ENCODE measurements around the gene SRP14. TPM values are rescaled to one million over a fixed set of nuclear protein-coding genes. Genes with fewer than 3 reads are reported as not detected.

The SRP14 gene
- total and polyA plus RNA-seq, 9 of the 15 experiments (the other 6 are each of a cell fraction or from before 2014, with no cell fraction given): 161 to 1,097 (median 402) TPM

DNA sequence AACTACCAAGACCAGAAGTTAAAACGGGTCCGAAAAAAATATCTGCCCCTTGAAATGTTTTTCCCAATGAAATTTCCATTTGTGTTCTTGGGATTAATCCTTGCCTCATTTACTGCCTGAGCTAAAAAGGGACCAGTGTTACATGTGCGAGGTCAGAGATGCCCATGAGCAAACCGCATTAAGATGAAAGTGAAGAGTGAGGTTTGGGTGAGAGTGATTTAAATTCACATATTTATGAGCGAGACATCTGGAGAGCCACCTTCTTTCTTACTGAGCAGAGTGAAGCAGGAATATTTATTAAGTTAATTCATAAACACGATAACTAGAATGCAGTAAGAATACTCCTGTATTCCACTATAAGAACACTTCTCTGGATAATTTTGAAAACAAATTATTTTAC is 41.3 kb downstream of the SRP14 start (continued):
- TF ChIP-seq, protein P1, sequence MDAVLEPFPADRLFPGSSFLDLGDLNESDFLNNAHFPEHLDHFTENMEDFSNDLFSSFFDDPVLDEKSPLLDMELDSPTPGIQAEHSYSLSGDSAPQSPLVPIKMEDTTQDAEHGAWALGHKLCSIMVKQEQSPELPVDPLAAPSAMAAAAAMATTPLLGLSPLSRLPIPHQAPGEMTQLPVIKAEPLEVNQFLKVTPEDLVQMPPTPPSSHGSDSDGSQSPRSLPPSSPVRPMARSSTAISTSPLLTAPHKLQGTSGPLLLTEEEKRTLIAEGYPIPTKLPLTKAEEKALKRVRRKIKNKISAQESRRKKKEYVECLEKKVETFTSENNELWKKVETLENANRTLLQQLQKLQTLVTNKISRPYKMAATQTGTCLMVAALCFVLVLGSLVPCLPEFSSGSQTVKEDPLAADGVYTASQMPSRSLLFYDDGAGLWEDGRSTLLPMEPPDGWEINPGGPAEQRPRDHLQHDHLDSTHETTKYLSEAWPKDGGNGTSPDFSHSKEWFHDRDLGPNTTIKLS (IDR thresholded peaks at IDR 0.05; ENCODE audit: borderline replicate concordance, low read depth): no peak

DNA sequence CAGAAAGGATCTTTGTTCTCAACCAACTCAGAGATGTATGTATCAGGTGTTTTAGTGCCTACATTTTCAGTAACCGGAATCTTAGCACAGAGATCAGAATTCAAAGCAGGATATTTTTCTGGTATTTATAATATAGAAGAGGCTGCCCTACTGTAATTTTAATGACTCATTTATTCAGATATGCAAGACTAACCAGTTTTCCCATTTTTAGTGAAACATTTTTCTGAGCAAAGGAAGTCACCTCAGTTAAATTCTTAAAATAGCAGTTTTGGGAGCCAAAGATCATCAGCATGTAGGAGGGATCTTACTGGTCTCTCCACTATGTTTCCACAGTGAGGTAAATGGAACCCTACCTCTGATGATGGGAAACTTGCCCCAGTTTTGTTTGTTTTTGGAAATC is 42.0 kb downstream of the SRP14 start:
- Histone ChIP-seq H3K27ac (ENCODE audit: extremely low read depth, low read depth, low read length) (no peak overlapping the region), H3K79me2 (ENCODE audit: control insufficient read depth, insufficient read depth, low read length) (no peaks in the 10 kb centered on the region), H3K9ac (ENCODE audit: insufficient read depth in 1 of 2, low read depth in 2 of 2, low read length in 2 of 2) (no peak overlapping the region), H3K36me3 (ENCODE audit: control insufficient read depth, insufficient read depth, low read length) (peaks cover 39% of the 10 kb centered on the region; the same call in 2 of the 3 replicates), H3K9me1 (ENCODE audit: control insufficient read depth, insufficient read depth, low read length) (no peaks in the 10 kb centered on the region), H4K20me1 (replicated peaks; ENCODE audit: control insufficient read depth, insufficient read depth, low read length) (no peaks in the 10 kb centered on the region), H3K27me3 (ENCODE audit: control insufficient read depth in 2 of 2, insufficient read depth in 2 of 2, low read length in 2 of 2) (no peaks in the 10 kb centered on the region), H2AFZ (ENCODE audit: low read depth, low read length) (no peak overlapping the region), H3K4me2 (ENCODE audit: insufficient read depth, low read length) (no peak overlapping the region), H3K4me3 (no peak overlapping the region), H3K9me3 (replicated peaks; ENCODE audit: control insufficient read depth, insufficient read depth, low read depth, low read length) (no peaks in the 10 kb centered on the region), H3K4me1 (replicated peaks in 1 of 2; ENCODE audit: control insufficient read depth in 2 of 2, insufficient read depth in 2 of 2, low read length in 2 of 2) (no peaks in the 10 kb centered on the region)
- BruUV-seq (replicated peaks): no TSS peak
- intact Hi-C loops (cut with micrococcal nuclease): no loop called here
- FAIRE-seq: no peak
- POLR2A ChIA-PET: no interaction called here
- no peak for ATAC-seq
- no peak for DNase-seq (ENCODE audit: extremely low read depth in 1 of 4, low spot score in 3 of 4)
- WGBS (ENCODE audit: insufficient coverage, low coverage, missing lambda C conversion rate): 100% methylated on average over 1 of the region's 1 CpG
- CTCF ChIA-PET (ENCODE audit: low intra/inter-chr PET ratio): no interaction called here
- in situ Hi-C loops (cut with MboI): no loop called here
- TF ChIP-seq YBX1 (IDR thresholded peaks at IDR 0.05): no peak
- no peak for TF ChIP-seq ATF1 (CRISPR knock-in tag; IDR thresholded peaks at IDR 0.05)
- no peak for TF ChIP-seq ATF1 (tag; IDR thresholded peaks at IDR 0.05)
- TF ChIP-seq, protein P2, sequence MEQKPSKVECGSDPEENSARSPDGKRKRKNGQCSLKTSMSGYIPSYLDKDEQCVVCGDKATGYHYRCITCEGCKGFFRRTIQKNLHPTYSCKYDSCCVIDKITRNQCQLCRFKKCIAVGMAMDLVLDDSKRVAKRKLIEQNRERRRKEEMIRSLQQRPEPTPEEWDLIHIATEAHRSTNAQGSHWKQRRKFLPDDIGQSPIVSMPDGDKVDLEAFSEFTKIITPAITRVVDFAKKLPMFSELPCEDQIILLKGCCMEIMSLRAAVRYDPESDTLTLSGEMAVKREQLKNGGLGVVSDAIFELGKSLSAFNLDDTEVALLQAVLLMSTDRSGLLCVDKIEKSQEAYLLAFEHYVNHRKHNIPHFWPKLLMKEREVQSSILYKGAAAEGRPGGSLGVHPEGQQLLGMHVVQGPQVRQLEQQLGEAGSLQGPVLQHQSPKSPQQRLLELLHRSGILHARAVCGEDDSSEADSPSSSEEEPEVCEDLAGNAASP (IDR thresholded peaks at IDR 0.05): no peak
- TF ChIP-seq, protein P3, sequence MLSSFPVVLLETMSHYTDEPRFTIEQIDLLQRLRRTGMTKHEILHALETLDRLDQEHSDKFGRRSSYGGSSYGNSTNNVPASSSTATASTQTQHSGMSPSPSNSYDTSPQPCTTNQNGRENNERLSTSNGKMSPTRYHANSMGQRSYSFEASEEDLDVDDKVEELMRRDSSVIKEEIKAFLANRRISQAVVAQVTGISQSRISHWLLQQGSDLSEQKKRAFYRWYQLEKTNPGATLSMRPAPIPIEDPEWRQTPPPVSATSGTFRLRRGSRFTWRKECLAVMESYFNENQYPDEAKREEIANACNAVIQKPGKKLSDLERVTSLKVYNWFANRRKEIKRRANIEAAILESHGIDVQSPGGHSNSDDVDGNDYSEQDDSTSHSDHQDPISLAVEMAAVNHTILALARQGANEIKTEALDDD (IDR thresholded peaks at IDR 0.05): no peak
- TF ChIP-seq, protein P1 (IDR thresholded peaks at IDR 0.05; ENCODE audit: borderline replicate concordance, low read depth): no peak
- TF ChIP-seq, protein P4, sequence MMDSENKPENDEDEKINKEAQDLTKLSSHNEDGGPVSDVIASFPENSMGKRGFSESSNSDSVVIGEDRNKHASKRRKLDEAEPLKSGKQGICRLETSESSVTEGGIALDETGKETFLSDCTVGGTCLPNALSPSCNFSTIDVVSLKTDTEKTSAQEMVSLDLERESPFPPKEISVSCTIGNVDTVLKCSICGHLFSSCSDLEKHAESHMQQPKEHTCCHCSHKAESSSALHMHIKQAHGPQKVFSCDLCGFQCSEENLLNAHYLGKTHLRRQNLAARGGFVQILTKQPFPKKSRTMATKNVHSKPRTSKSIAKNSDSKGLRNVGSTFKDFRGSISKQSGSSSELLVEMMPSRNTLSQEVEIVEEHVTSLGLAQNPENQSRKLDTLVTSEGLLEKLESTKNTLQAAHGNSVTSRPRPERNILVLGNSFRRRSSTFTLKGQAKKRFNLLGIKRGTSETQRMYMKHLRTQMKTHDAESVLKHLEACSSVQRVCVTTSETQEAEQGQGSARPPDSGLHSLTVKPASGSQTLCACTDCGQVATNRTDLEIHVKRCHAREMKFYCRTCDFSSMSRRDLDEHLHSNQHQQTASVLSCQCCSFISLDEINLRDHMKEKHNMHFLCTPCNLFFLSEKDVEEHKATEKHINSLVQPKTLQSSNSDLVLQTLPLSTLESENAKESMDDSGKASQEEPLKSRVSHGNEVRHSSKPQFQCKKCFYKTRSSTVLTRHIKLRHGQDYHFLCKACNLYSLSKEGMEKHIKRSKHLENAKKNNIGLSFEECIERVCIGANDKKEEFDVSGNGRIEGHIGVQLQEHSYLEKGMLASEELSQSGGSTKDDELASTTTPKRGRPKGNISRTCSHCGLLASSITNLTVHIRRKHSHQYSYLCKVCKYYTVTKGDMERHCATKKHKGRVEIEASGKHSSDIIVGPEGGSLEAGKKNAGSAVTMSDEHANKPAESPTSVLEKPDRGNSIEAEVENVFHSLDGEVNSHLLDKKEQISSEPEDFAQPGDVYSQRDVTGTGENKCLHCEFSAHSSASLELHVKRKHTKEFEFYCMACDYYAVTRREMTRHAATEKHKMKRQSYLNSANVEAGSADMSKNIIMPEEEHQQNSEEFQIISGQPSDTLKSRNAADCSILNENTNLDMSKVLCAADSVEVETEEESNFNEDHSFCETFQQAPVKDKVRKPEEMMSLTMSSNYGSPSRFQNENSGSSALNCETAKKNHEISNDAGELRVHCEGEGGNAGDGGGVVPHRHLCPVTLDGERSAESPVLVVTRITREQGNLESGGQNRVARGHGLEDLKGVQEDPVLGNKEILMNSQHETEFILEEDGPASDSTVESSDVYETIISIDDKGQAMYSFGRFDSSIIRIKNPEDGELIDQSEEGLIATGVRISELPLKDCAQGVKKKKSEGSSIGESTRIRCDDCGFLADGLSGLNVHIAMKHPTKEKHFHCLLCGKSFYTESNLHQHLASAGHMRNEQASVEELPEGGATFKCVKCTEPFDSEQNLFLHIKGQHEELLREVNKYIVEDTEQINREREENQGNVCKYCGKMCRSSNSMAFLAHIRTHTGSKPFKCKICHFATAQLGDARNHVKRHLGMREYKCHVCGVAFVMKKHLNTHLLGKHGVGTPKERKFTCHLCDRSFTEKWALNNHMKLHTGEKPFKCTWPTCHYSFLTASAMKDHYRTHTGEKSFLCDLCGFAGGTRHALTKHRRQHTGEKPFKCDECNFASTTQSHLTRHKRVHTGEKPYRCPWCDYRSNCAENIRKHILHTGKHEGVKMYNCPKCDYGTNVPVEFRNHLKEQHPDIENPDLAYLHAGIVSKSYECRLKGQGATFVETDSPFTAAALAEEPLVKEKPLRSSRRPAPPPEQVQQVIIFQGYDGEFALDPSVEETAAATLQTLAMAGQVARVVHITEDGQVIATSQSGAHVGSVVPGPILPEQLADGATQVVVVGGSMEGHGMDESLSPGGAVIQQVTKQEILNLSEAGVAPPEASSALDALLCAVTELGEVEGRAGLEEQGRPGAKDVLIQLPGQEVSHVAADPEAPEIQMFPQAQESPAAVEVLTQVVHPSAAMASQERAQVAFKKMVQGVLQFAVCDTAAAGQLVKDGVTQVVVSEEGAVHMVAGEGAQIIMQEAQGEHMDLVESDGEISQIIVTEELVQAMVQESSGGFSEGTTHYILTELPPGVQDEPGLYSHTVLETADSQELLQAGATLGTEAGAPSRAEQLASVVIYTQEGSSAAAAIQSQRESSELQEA (IDR thresholded peaks at IDR 0.05; ENCODE audit: low read depth): no peak

All from K562 (cell line).